Brain microvascular endothelial cell (primary cell): ENCODE data around the gene VPS13D.
A peak's percentile ranks its signal among the peaks of the same experiment; 100 is the strongest.

ENCODE experiments used
- DNase-seq: peaks from one replicate; pipeline ENCODE4 v3.0.0-alpha.2; 2020
- H3K27ac ChIP-seq: fragments of 250-450 bp; sonication (Bioruptor Pico); 2 replicates; pipeline ENCODE4 v1.5.1; 2020; ENCODE audit warnings: mild to moderate bottlenecking, moderate library complexity
- H3K27me3 ChIP-seq: fragments of 250-450 bp; sonication (Bioruptor Pico); replicated peaks from 2 replicates; pipeline ENCODE4 v1.5.1; 2020; ENCODE audit warnings: mild to moderate bottlenecking
- H3K36me3 ChIP-seq: fragments of 250-450 bp; sonication (Bioruptor Pico); replicated peaks from 2 replicates; pipeline ENCODE4 v1.5.1; 2020; ENCODE audit warnings: mild to moderate bottlenecking
- H3K4me3 ChIP-seq: 2 replicates; pipeline ENCODE4 v1.5.1; 2011; ENCODE audit warnings: low read depth, mild to moderate bottlenecking, control low read depth, low read length, moderate library complexity
- in situ Hi-C: cut with HindIII; loops from 2 replicates; pipeline ENCODE4 v1.10.0; 2017; ENCODE audit warnings: low sequenced_read_pairs, low pct_ligation_motif_present
- TF ChIP-seq, protein P1 (sequence below): IDR thresholded peaks from 2 replicates; pipeline ENCODE4 v1.5.1; 2011; ENCODE audit warnings: low read depth, mild to moderate bottlenecking, moderate library complexity, low read length, control low read depth, inconsistent platforms; ENCODE audit errors: missing control alignments

The VPS13D gene

DNA sequence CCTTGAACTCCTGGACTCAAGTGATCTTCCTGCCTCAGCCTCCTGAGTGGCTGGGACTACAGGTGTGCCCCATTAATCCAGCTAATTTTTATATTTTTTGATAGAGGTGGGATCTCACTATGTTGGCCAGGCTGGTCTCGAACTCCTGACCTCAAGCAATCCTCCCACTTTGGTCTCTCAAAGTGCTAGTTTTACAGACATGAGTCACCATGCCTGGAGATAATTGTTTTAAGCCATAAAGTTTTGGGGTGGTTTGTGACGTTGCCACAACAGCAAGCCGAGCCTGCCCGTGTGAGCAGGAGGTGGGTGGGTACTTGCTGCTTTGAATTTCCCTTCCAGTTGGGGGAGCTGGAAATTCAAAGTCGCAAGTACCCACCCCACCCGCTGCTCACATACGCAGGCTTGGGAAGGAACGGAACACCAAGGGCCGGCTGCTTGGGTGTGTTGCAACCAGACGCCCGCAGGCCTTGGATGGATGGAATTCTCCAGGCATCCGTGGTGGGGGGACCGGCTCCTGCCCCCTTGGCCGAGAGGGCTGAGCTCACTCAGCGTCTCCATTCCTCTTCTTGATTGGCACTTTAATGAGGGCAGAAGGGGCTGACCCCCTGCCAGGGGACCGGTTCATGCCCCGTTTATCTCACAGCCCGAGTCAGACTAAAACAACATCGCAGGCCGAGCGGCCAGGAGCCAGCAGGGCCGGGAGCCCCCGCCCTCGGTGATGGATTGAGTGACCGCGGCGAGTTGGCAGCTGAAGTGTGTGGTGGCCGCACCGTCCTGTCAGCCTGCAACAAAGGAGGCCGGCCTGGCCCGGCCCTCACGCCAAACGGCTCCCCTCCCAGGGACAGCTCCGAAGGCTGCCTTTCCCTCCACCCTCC lies 310.1 kb downstream of the VPS13D start:
- in situ Hi-C loops: no loop called here
- peak; percentile 99 for DNase-seq
- TF ChIP-seq, protein P1, sequence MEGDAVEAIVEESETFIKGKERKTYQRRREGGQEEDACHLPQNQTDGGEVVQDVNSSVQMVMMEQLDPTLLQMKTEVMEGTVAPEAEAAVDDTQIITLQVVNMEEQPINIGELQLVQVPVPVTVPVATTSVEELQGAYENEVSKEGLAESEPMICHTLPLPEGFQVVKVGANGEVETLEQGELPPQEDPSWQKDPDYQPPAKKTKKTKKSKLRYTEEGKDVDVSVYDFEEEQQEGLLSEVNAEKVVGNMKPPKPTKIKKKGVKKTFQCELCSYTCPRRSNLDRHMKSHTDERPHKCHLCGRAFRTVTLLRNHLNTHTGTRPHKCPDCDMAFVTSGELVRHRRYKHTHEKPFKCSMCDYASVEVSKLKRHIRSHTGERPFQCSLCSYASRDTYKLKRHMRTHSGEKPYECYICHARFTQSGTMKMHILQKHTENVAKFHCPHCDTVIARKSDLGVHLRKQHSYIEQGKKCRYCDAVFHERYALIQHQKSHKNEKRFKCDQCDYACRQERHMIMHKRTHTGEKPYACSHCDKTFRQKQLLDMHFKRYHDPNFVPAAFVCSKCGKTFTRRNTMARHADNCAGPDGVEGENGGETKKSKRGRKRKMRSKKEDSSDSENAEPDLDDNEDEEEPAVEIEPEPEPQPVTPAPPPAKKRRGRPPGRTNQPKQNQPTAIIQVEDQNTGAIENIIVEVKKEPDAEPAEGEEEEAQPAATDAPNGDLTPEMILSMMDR: peak; percentile 31
- peak overlapping the region; percentile 99 for H3K27ac ChIP-seq
- no peak overlapping the region for H3K4me3 ChIP-seq
- H3K27me3 ChIP-seq: no peaks in the 10 kb centered on the region
- H3K36me3 ChIP-seq: no peaks in the 10 kb centered on the region

DNA sequence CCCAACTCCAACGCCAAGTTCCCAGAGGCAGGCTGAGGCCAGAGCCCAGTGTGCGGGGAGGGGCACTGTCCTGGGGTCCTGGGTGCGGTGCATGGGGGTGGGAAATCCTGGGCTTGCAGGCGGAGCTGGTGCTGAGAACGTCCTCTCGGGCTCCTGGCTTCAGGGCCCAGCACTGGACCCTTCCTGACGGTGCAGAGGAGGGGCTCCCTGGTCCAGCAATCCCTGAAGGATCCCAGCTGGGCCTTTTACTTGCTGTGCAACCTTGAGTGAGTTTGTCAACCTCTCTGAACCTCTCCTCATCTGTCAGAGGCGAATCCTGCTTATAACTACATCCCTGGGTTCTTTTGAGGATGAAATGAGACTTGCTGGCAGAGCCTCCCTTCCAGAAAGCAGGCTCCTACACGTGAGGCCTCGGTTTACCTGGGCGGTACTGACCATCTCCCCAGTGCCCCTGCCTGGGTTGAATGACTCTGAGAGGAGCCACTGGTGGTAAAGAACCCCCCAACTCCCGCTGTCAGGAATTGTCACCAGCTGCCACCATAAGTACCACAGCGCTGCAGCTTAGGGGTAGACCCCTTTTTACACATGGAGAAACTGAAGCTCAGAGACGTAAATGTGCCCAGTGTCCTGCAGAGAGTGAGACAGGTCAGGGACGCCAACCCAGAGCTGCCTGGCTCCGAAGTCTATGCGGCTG lies 310.9 kb downstream of the VPS13D start:
- Histone ChIP-seq H3K4me3 (no peak overlapping the region), H3K36me3 (no peaks in the 10 kb centered on the region), H3K27ac (peak overlapping the region; percentile 99), H3K27me3 (no peaks in the 10 kb centered on the region)
- in situ Hi-C loops: no loop called here
- TF ChIP-seq, protein P1: no peak
- no peak for DNase-seq

DNA sequence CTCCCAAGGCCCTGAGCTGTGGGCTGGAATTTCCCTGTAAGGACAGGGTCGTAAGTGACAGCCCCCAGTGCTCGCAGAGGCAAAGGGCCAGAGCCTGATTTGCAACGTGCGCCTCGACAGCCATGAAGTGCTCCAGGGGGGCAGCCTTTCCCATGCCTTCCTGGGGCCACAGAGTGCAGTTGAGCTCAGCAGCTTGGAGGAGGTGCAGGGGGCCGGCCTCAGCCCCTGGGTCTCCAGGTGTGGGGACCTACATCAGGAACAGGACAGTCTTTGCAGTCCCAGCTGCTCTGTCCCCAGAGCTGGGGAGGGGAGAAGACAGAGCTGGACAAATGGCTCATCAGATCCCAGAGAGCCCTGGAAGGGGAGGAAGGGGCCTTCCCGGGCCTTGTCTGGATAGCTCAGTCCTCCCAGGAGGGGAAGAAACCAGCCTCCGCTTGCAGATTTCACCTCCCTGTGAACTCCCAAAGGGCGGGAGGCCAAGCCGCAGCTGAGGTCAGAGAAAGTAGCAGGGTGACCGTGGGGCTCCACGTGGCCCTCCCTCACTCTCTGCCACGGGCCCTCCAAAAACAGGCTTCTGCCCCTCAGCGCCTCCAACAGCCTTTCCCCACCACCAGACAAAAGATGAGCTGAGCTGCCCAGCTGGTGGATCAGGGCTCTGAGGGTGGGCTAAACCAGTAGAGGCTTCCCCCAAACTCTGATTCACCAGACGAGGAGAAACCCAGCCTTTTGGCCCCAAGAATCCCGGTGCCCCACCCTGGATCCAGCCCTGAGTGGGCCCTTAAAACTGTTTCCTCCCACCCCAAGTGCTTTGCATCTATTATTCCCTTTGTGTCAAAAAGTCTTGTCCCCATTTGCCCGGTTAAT lies 311.7 kb downstream of the VPS13D start:
- no peak overlapping the region for H3K4me3 ChIP-seq
- H3K27ac ChIP-seq: peak overlapping the region; percentile 99
- H3K36me3 ChIP-seq: no peaks in the 10 kb centered on the region
- H3K27me3 ChIP-seq: no peaks in the 10 kb centered on the region
- in situ Hi-C loops: no loop called here
- DNase-seq: peak; percentile 98
- TF ChIP-seq, protein P1: no peak

DNA sequence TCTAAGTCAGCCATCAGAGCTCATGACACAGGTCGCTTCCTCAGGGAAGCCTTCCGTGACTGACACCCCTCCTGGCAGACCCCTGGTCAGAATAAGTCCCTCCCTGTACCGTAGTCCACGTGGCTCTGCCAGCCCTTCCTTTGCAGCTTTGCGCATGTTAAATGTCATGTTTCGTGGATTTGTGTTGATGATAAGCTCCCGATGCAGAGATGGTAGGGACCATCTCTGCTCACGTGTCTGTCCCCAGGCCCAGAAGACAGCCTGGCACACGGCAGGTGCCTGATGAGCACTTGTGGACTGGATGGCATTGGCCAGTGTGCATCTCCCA lies 312.3 kb downstream of the VPS13D start:
- no peak overlapping the region for H3K4me3 ChIP-seq
- TF ChIP-seq, protein P1: no peak
- H3K27ac ChIP-seq: peak overlapping the region; percentile 99
- no peak for DNase-seq
- in situ Hi-C loops: no loop called here
- no peaks in the 10 kb centered on the region for H3K27me3 ChIP-seq
- H3K36me3 ChIP-seq: no peaks in the 10 kb centered on the region

DNA sequence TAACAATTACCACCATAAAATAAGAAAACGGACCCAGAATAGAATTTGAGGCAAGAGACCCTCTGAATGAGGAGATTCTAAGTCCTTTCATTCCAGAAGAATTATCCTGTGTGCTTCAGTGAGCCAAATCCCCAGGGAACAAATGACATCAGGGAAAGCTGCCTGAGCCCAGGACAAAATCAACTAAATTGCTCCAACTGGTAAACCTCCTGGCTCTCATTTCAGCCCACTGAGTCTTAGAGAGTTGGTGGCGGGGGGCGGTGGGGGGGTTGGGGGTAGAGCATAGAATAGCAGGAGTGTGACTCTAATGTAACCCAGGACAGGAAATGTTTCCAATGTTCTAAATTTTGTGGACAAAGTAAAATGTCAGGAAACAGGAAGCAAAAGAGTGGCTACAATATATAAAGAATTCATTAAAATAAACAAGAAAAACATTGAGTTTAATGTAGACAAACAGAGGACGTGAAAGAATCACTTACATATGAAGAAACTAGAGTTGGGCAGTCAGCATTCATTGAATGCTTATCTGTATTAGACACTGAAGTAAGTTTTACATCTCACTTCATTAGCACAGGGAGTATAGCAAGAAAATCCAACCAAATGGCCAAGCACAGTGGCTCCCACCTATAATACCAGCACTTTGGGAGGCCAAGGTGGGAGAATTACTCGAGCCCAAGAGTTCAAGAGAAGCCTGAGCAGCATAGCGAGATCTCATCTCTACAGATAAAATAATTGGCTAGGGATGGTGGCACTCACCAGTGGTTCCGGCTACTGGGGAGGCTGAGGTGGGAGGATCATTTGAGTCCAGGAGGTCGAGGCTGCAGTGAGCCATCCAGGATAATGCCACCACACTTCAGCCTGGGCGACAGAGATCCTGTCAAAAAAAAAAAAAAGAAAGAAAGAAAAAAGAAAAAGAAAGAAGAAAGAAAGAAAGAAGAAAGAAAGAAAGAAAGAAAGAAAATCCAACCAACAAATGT lies 313.1 kb downstream of the VPS13D start:
- no peak for DNase-seq
- Histone ChIP-seq H3K27me3 (no peaks in the 10 kb centered on the region), H3K4me3 (no peak overlapping the region), H3K36me3 (no peaks in the 10 kb centered on the region), H3K27ac (peak overlapping the region; percentile 99)
- in situ Hi-C loops: no loop called here
- TF ChIP-seq, protein P1: no peak
